ENCODE results near the gene PPP1R18.

Gene PPP1R18

DNA sequence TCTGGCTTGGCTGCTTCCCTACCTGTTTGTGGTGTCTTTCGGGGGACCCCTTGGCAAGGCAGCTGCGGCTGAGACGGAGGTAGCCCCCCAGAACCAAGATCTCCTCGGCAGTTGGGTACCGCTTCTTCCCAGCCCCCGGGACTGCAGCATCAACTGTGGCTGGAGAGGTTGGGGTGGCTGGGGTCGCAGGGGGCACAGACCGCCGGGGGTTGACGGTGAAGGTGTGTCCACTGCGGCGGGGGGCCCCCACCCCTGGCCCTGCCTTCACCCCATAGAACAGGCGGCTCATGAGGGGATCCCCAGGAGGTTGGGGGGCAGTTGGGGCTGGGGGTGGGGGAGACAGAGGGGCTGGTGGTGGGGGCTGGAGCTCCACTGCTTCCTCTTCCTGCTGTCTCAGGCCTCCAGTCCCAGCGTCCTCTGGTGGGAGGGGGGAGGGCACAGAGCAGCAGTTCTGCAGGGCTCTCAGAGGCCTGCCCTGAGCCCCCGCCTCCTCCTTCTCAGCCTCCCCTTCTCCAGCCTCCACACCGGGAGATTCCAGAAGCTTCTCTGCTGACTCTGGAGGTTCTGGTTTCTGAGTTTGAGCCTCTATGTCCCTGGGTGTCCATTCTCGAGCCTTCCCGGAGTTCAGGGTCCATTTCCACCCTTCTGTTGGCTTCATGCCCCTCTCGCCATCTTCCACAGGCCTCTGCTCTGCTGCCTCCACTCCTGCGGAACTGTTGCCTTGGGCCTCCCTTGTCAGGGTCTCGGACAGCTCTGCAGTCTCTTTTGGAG, 1.9 kb downstream of the PPP1R18 start:
- Histone ChIP-seq H3K79me2 (ENCODE audit: low read length) (peaks cover 64% of the 10 kb centered on the region), H3K4me3 (ENCODE audit: low read length) (peak overlapping the region; percentile 90), H3K27me3 (ENCODE audit: low read depth, low read length) (no peaks in the 10 kb centered on the region), H3K36me3 (replicated peaks; ENCODE audit: low read depth, low read length) (peaks cover 3% of the 10 kb centered on the region), H3K9ac (ENCODE audit: low read length) (peak overlapping the region; percentile 93), H2AFZ (ENCODE audit: low read depth, low read length) (no peak overlapping the region), H3K4me2 (ENCODE audit: low read length) (peak overlapping the region; percentile 100), H3K9me3 (ENCODE audit: insufficient read depth, low read length) (no peaks in the 10 kb centered on the region), H4K20me1 (ENCODE audit: insufficient read depth, low read length) (peaks cover 8% of the 10 kb centered on the region; the same call in 1 of the 2 replicates), H3K4me1 (ENCODE audit: low read length) (peaks cover 38% of the 10 kb centered on the region), H3K27ac (ENCODE audit: low read length) (peak overlapping the region; percentile 90)
- TF ChIP-seq, protein P1, sequence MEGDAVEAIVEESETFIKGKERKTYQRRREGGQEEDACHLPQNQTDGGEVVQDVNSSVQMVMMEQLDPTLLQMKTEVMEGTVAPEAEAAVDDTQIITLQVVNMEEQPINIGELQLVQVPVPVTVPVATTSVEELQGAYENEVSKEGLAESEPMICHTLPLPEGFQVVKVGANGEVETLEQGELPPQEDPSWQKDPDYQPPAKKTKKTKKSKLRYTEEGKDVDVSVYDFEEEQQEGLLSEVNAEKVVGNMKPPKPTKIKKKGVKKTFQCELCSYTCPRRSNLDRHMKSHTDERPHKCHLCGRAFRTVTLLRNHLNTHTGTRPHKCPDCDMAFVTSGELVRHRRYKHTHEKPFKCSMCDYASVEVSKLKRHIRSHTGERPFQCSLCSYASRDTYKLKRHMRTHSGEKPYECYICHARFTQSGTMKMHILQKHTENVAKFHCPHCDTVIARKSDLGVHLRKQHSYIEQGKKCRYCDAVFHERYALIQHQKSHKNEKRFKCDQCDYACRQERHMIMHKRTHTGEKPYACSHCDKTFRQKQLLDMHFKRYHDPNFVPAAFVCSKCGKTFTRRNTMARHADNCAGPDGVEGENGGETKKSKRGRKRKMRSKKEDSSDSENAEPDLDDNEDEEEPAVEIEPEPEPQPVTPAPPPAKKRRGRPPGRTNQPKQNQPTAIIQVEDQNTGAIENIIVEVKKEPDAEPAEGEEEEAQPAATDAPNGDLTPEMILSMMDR (IDR thresholded peaks at IDR 0.05; ENCODE audit: low read depth, low read length), result no peak
- TF ChIP-seq EZH2phosphoT487 (IDR thresholded peaks at IDR 0.05; ENCODE audit: low read depth), result no peak

DNA sequence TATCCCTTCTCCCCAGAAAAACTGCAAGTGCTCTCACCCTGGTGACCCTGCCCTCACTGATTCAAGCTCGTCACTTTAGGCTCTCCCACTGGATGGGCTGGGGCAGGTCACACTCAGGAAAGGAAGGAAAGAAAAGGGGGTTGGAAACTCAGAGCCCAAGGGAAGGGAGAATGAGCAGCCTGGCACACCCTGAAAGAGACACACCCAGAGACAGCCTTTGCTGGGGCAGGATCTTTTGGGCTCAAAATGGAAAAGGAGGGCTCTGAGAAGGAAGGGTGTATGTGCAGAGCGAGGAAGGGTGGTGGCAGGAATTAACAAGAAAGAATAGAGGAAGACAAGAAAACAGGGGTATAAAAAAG, 2.5 kb downstream of the PPP1R18 start:
- Histone ChIP-seq H3K9ac (ENCODE audit: low read length) (peak overlapping the region; percentile 93), H3K27me3 (ENCODE audit: low read depth, low read length) (no peaks in the 10 kb centered on the region), H2AFZ (ENCODE audit: low read depth, low read length) (no peak overlapping the region), H3K27ac (ENCODE audit: low read length) (peak overlapping the region; percentile 90), H3K79me2 (ENCODE audit: low read length) (peaks cover 65% of the 10 kb centered on the region), H3K4me2 (ENCODE audit: low read length) (peak overlapping the region; percentile 100), H3K9me3 (ENCODE audit: insufficient read depth, low read length) (no peaks in the 10 kb centered on the region), H3K4me1 (ENCODE audit: low read length) (peaks cover 44% of the 10 kb centered on the region), H3K36me3 (replicated peaks; ENCODE audit: low read depth, low read length) (peaks cover 3% of the 10 kb centered on the region), H4K20me1 (ENCODE audit: insufficient read depth, low read length) (peaks cover 10% of the 10 kb centered on the region; the same call in 1 of the 2 replicates), H3K4me3 (ENCODE audit: low read length) (peak overlapping the region; percentile 90)
- no peak for TF ChIP-seq EZH2phosphoT487 (IDR thresholded peaks at IDR 0.05; ENCODE audit: low read depth)
- TF ChIP-seq, protein P1 (IDR thresholded peaks at IDR 0.05; ENCODE audit: low read depth, low read length), result no peak

DNA sequence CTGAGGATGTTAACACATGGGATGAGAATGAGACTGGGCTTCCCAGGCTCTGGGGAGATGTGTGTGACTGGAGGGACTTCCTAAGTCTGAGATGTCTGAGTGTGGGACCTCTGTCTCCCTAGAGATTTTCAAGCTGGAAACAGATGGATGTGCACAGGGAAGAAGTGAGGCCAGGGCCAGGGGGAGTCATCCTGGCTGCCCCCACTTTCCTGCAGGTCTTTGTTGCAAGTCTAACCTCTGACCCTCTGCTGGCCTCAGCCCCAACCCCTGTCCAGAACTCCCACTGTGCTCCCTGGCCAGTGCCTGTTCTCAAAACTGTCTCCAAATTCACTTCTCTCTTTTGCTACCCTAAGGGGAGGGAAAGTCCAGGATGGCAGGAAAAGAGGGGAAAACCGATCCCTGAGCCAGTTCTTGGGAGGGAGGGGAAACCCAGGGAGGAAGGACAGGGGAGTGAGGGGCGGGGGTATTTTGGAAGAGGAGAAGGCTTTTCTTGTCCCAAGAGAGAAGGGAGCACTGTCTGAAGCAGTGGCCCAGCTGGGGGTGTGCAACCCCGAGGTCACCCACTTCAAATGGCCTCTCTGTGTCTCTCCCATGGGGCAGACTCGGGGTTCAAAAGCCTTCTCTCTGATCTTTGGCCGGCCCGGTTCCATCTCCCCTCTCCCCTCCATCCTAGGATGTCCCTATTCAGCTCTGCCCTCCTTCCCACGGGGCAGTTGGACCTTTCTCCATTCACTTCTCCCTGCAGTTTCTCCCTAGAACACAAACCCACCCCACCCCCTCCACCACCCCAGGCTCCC, 3.1 kb downstream of the PPP1R18 start:
- Histone ChIP-seq H3K4me1 (ENCODE audit: low read length) (peaks cover 43% of the 10 kb centered on the region), H3K9ac (ENCODE audit: low read length) (peak overlapping the region; percentile 93), H3K9me3 (ENCODE audit: insufficient read depth, low read length) (no peaks in the 10 kb centered on the region), H3K4me2 (ENCODE audit: low read length) (peak overlapping the region; percentile 100), H2AFZ (ENCODE audit: low read depth, low read length) (no peak overlapping the region), H4K20me1 (ENCODE audit: insufficient read depth, low read length) (peaks cover 10% of the 10 kb centered on the region; the same call in 1 of the 2 replicates), H3K4me3 (ENCODE audit: low read length) (peak overlapping the region; percentile 90), H3K79me2 (ENCODE audit: low read length) (peaks cover 65% of the 10 kb centered on the region), H3K27ac (ENCODE audit: low read length) (peak overlapping the region; percentile 90), H3K36me3 (replicated peaks; ENCODE audit: low read depth, low read length) (peaks cover 3% of the 10 kb centered on the region), H3K27me3 (ENCODE audit: low read depth, low read length) (no peaks in the 10 kb centered on the region)
- TF ChIP-seq, protein P1 (IDR thresholded peaks at IDR 0.05; ENCODE audit: low read depth, low read length), result no peak
- TF ChIP-seq EZH2phosphoT487 (IDR thresholded peaks at IDR 0.05; ENCODE audit: low read depth), result no peak
